WI38 (cell line): ENCODE data around the gene TGM3.

Experiments used
- H3K4me3 ChIP-seq: 2 replicates; pipeline ENCODE4 v1.5.1; 2011; ENCODE audit warnings: low read depth, mild to moderate bottlenecking, control low read depth, low read length
- TF ChIP-seq, protein P1 (sequence below): IDR thresholded peaks from 2 replicates; pipeline ENCODE4 v1.5.1; 2012; ENCODE audit warnings: low read depth, mild to moderate bottlenecking, control low read depth, low read length

Gene TGM3

DNA sequence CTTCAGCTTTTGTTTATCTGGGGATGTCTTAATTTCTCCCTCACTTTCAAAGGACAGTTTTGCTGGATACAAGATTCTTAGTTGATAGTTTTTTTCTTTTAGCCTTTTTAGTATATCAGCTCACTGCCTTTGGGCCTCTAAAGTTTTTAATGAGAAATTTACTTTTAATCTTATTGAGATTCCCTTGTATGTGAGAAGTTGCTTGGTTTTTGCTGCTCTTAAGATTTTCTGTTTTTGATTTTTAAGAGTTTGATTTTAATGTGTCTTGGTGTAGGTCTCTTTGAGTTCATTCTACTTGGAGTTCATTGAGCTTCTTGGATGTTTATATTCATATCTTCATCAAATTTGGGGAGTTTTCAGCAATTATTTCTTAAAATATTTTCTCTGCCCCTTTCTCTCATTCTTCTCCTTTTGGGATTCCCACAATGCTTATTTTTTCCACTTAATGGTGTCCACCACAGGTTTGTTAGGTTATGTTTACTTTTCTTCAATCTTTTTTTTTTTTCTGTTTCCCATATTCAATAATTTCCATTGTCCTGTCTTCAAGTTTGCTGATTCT lies 65.3 kb downstream of the TGM3 start:
- TF ChIP-seq, protein P1, sequence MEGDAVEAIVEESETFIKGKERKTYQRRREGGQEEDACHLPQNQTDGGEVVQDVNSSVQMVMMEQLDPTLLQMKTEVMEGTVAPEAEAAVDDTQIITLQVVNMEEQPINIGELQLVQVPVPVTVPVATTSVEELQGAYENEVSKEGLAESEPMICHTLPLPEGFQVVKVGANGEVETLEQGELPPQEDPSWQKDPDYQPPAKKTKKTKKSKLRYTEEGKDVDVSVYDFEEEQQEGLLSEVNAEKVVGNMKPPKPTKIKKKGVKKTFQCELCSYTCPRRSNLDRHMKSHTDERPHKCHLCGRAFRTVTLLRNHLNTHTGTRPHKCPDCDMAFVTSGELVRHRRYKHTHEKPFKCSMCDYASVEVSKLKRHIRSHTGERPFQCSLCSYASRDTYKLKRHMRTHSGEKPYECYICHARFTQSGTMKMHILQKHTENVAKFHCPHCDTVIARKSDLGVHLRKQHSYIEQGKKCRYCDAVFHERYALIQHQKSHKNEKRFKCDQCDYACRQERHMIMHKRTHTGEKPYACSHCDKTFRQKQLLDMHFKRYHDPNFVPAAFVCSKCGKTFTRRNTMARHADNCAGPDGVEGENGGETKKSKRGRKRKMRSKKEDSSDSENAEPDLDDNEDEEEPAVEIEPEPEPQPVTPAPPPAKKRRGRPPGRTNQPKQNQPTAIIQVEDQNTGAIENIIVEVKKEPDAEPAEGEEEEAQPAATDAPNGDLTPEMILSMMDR = no peak

DNA sequence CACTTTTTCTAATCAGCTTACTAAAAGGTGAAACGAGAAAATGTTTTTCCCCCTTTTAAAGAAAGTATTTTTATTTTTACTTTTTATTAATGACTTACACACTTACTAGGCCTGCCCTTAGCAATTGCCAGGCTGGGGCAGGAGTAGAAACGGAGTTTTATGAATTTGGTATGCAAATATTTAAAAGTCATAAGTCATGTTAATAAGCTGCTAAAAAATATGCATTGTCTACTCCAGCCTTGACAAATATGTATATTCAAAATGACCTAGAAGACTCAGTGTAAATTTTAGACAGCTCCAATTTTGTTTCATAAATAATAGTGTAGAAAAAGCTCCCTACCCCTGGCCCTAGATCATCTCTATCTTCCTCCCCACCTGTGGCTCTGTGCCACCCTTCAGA lies 67.4 kb downstream of the TGM3 start:
- TF ChIP-seq, protein P1 = no peak
- H3K4me3 ChIP-seq = no peak overlapping the region

More for the DNA sequence above, 65.3 kb downstream of the TGM3 start:
- H3K4me3 ChIP-seq = no peak overlapping the region

DNA sequence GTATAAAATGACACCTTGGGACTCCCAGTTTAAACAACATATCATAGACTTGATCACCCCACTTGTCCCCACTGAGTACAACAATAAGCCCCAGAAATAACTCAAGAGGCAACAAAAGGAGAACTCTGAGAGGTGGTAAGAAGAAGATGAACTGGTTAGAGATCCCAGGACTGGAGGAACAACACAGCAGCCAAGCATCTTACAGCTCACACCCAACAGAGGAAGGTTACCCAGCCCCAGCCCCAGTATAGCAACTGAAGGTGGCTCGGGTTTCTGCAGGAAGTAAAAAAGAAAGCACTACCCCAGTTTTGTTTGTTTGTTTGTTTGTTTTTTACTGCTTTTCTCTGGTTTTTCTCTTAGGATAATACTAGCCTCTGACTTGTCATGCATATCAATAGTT lies 67.8 kb downstream of the TGM3 start:
- H3K4me3 ChIP-seq = no peak overlapping the region
- TF ChIP-seq, protein P1 = no peak

DNA sequence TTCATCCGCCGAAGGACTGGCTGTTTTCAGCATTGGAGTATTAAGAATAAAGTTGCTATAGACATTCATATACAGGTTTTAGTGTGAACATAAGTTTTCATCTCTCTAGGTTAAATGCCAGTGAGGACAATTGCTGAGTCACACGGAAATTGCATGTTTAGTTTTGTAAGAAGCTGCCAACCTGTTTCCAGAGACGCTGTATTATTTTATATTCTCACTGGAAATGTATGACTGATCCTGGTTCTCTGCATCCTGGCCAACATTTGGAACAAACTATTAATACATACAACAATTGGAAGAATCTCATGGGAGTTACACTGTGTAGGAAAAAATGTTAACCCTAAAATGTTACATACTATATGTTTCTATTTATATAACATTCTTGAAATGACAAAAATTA lies 68.2 kb downstream of the TGM3 start:
- H3K4me3 ChIP-seq = no peak overlapping the region
- TF ChIP-seq, protein P1 = no peak

DNA sequence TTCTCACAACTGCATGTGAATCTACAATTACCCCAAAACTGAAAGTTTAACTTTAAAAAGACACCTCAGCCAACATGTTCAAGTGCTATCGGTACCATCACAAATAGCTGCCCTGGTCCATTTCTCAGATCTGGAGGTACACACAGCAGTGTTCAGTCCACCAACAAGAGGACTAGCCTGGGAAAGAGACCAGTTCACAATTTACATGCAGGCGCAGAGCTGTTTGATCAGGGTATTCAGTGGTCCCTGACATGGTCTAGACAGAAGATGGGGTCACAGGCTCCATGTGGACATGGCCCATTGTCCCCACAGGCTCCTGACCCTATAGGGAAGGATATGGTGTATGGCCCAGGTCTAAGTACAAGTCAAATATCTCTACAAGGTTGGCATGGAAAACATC lies 69.3 kb downstream of the TGM3 start:
- TF ChIP-seq, protein P1 = no peak

DNA sequence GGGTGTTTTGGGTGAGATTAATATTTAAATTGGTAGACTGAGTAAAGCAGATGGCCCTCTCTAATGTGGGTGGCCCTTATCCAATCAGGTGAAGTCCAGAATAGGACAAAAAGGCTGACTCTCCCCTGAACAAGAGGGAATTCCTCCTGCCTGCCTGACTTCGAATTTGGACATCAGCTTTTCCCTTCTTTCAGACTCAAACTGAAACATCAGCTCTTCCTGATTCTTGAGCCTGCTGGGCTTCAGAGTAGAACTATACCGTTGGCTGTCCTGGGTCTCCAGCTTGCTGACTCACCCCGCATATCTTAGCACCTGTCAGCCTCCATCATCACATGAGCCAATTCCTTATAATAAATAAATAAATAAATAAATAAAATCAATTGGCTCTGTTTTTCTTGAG lies 69.9 kb downstream of the TGM3 start:
- TF ChIP-seq, protein P1 = no peak
- H3K4me3 ChIP-seq = no peak overlapping the region

More for the DNA sequence above, 69.3 kb downstream of the TGM3 start:
- no peak overlapping the region for H3K4me3 ChIP-seq

DNA sequence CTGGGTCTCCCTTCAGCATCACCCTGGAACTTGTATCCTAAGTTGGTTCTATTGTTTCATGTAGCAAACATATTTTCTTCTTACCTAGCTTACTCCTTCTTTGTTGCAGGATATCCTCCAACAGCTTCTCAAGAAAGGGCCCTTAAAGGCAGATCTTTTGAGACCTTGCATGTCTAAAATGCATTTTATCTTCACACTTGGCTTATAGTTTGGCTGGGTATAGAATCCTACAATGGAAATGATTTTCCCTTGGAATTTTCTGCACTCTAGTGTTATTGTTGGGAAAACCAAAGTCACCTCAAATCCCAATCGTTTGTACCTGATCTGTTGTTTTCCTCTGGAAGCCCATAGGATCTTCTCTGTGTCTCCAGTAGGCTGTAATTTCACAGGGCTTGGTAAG lies 72.8 kb downstream of the TGM3 start:
- no peak overlapping the region for H3K4me3 ChIP-seq

More for the DNA sequence above, 72.8 kb downstream of the TGM3 start:
- TF ChIP-seq, protein P1 = no peak
